DMS53 treated with DMSO at 0.1 percent for 48 hours (cell line): Measurements from ENCODE around the gene CYTH4.

Experiments used
- DNase-seq: peaks from one replicate; lab custom pipeline; 2025; ENCODE audit not compliant: unreplicated experiment; lab: John Stamatoyannopoulos, UW

Gene CYTH4

GRCh38 chr22:37343863-37344734 is 61.8 kb downstream of the CYTH4 start:
- no peak for DNase-seq

DNA sequence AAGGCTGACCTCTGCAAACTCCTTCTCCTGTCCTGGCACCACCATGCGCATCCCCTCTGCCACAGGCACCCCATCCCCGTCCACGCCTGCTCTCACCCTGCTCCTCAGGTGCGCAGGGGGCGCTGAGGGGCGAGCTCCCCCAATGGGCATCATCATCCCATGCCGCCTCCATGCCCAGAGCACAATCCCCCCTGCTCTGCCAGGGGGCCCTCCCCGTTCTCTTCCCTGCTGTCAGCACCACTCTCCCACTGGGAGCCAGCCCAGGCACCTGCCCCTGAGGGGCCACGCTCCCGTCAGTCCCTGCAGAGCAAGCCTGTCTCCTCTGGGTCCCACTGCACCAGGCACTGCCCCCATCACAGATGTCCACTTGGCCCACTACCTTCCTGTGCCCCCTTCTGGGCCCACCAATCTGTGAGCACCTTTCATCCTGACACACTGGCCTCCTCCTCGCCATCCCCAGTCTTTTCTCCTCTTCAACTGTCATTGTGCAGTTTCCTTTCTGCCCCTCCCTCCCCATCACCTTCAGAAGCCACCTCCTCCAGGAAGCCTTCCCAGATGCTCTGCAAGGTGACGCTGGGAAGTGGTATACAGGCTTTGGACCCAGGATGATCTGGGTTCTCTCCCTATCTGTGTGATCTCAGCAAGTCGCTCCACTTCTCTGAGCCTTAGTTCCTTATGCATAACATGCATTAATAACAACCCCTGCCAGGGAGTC is 62.6 kb downstream of the CYTH4 start:
- DNase-seq = no peak

DNA sequence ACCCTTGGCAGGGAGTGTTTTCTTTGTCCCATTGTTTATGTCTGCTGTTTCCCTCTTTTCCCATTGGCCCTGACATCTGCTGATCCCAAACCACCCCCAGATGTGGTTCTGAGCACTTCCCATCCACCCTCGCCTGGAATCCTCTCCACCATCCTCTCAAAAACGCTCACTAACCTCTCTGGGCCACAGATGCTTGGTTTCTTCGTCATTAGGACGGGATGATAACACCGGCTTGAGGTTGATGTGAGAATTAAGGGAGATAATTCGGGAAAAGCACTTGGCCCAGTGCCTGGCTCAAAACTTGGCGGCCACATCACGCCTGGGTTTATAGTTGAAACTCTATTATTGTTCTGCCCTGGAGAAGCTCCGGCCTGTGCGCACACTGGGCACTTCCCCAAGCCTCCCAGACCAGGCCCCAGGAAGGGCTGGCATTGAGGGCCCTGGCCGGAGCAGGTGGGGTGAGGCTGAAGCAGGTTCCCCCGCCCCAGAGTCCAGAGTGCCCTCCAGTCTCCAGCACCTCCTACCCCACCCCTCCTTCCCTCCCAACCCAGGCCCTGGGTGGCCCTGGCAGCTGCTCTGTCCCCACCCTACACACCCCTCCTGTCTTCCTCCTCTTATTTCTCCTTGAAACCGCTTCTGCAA is 63.7 kb downstream of the CYTH4 start:
- no peak for DNase-seq

- DNase-seq = no peak
These were observed 64.2 kb downstream of the CYTH4 start for GRCh38 chr22:37346505-37346895.

- DNase-seq = no peak
These were observed 66.9 kb downstream of the CYTH4 start for GRCh38 chr22:37349043-37349814.

GRCh38 chr22:37351232-37351631 is 68.9 kb downstream of the CYTH4 start:
- DNase-seq = no peak

GRCh38 chr22:37352481-37352880 is 70.2 kb downstream of the CYTH4 start:
- no peak for DNase-seq

DNA sequence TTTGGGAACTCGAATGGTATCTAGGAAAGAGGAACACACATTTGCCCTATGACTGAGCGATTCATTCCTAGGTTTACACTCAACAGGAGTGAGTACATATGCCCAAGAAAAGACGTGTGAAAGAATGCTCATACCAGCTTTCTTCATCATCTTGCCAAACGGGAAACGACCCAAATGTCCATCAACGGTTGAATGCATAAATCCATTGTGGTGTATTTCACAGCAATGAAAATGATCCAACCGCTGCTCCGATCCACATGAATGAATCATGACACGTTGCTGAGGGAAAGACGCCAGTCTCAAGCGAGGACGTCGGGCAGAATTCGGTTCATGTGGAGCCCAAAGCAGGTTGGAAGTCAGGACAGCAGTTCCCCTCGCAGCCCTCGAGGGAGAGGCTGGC is 71.5 kb downstream of the CYTH4 start:
- DNase-seq = no peak

DNA sequence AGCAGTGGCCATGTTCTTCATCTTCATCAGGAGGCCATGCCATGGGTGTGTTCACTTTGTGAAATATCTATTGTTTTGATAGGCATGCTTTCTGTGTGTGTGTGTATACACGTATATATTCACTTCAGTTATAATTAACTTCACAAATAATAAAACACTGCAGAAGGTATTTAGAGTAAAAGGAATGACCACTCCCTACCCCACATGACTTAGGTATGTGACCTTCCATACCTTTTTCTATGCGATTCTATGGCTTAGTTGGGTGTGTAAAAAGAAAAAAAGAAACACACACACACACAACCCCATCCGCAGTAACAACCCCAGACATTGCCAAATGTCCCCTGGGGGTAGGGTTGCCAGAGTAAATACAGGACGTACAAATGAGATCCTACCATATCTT is 72.0 kb downstream of the CYTH4 start:
- DNase-seq = no peak

DNA sequence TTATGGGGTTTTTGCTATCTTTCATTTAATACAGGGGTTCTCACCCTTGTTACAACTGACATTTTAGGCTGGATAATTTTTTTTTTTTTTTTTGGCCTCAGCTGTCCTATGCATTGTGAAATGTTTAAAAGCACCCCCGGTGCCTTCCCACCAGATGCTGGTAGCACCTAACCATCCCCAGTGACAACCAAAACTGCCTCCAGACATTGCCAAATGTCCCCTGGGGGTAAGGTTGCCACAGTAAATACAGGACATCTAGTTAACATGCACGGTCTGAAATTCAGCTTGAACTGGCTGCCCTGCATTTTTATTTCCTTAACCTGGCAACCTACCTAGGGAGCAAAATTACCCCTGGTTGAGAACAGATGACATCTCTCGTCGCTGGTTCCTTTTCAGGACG is 72.4 kb downstream of the CYTH4 start:
- no peak for DNase-seq

- DNase-seq = no peak
These were observed 72.9 kb downstream of the CYTH4 start for GRCh38 chr22:37355174-37355573.

- DNase-seq = no peak
These were observed 74.6 kb downstream of the CYTH4 start for GRCh38 chr22:37356922-37357321.

GRCh38 chr22:37357446-37358075 is 75.3 kb downstream of the CYTH4 start:
- DNase-seq = no peak

DNA sequence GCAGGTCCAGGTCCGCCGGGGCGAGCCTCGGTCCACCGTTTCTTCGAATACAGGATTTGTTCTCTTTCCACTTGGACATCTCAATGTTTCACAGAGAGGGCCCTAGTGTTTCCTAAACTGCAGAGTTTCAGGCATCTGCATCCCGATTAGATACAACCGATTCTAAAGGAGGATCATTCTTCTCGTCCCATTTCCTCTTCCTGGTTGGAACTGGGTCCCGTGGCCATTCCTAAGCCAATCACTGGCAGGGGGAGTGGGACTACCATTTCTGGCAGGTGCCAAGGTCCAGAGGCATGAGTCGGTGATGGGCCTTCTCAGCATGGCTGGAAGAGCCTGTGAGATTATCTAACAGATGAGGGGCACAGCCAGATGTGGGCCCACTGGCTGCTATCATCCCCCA is 76.1 kb downstream of the CYTH4 start:
- no peak for DNase-seq

DNA sequence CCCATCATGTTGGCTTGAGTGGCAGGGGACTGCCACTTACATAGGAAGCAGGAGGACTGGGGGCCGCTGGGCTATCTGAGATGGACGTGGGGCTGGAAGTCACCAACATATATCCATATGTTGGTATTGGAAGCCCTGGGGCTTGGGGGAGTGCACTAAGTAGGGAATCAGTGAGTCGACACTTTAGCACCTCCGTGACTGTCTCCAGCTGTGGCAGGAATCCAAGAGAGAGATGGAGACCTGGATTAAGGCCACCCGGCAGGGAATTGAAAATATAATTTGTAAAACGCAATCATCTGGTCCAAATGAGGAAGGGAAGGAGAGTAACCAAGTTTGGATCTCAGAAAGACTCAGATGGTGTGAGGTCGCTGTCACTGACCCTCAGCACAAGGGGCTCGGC is 76.6 kb downstream of the CYTH4 start:
- no peak for DNase-seq

DNA sequence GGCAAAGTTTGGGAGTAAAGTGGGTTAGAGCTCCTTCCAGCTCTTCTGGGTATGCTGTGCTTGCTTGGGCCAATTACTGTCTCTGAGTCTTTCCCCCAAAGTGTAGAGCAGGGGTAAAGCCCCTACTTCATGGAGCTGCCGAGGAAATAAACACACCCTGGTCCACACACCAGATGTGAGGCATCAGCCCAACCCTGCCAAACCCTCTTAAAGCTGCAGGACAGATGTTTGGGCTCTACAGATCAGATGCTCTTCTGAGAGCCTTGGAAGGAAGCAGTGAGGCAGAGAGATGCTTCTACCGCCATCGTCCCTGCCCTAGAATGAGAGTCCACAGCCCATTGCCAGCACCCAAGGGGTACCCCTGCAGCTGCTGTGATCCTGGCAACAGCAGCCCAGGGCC is 80.3 kb downstream of the CYTH4 start:
- no peak for DNase-seq

DNA sequence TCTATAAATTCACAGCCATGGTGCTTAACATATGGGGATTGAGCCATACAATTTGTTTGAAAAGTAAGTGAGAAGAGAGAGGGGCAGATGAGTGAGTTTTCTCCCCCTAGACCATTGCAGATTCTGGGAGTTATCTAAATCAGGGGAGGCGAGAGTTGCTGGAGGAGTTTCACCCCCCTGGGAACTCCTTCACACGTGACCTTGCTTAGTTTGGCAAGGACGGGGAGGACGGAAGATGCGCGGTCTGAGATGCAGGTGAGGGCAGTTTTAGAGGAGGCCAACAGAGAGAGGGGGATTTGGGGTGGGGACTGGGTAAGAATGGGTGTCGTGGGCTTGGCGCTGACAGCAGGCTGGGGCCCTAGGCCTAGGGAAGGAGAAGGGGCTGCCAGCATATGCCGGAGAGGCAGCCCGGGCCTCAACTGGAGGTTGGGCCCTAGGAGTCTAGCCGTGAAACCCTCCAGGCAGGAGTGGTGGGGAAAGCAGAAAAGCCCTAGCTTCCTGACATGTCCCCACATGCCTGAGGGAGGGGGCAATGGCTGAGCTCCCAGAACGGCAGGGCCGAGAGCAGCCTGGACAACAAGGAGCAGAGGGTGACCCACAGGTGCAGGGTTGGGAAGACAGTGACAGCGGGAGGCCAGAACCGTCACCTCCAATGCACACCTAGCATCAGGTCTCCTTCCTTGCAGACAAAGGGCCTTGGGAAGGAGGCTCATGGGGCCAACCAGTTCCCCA is 81.1 kb downstream of the CYTH4 start:
- DNase-seq = no peak
